ENCODE data around the gene RHPN2.
"Not testable (repeated sequence)": the region's sequence is repeated elsewhere in the genome, so short reads cannot be mapped to it uniquely, and the experiment has no call there.

DNA sequence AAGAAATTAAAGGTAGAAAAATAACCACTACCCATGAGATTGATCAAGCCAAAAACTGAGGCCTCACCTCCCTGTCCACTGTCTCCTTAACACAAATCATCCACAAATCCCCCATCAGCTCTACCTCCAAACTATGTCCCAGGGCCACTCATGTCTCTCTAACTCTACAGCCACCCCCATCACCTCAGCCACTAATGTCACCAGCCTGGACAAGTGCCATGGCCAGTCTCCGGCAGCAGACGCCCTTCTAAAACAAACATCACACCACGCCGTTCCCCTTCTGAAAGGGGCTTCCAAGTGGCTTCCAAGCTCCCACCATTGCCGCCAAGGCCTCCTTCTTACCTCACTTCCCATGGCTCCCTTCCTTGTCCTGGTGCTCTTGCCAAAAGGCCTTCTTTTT, 76.4 kb downstream of the RHPN2 start:
- TF ChIP-seq, protein P1, sequence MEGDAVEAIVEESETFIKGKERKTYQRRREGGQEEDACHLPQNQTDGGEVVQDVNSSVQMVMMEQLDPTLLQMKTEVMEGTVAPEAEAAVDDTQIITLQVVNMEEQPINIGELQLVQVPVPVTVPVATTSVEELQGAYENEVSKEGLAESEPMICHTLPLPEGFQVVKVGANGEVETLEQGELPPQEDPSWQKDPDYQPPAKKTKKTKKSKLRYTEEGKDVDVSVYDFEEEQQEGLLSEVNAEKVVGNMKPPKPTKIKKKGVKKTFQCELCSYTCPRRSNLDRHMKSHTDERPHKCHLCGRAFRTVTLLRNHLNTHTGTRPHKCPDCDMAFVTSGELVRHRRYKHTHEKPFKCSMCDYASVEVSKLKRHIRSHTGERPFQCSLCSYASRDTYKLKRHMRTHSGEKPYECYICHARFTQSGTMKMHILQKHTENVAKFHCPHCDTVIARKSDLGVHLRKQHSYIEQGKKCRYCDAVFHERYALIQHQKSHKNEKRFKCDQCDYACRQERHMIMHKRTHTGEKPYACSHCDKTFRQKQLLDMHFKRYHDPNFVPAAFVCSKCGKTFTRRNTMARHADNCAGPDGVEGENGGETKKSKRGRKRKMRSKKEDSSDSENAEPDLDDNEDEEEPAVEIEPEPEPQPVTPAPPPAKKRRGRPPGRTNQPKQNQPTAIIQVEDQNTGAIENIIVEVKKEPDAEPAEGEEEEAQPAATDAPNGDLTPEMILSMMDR (conservative IDR thresholded peaks at IDR 0.05; ENCODE audit: low read length) = not testable (repeated sequence)
- not testable (repeated sequence) for TF ChIP-seq EZH2phosphoT487 (IDR thresholded peaks at IDR 0.05; ENCODE audit: borderline replicate concordance)

All from Loucy (cell line).